A673 (cell line): ENCODE data around the gene PCDH10. TPM values are rescaled to one million over a fixed set of nuclear protein-coding genes. Genes with fewer than 3 reads are reported as not detected.

Source experiments
- BruUV-seq: library from RNA; stranded (reverse); fragments of 400-500 nt; replicated peaks from 2 replicates; lab custom pipeline; 2021; lab: Mats Ljungman, UMichigan
- CTCF ChIA-PET: fragments of 300-600 bp; sonication (Branson Sonifier 250); formaldehyde crosslinking; loops from one replicate; lab custom pipeline; 2022; ENCODE audit warnings: antibody characterized with exemption; lab: Charles Lee
- POLR2A ChIA-PET: fragments of 300-600 bp; sonication (Branson Sonifier 250); formaldehyde crosslinking; loops from one replicate; lab custom pipeline; 2022; ENCODE audit warnings: antibody characterized with exemption; ENCODE audit not compliant: low non-redundant PET; lab: Charles Lee
- DNase-seq: peaks from one replicate; pipeline ENCODE4 v3.0.0-alpha.2; 2015; ENCODE audit warnings: low spot score
- H3K27ac ChIP-seq: fragments of 200-600 bp; sonication (generic); 2 replicates; pipeline ENCODE4 v1.5.1; 2016; ENCODE audit warnings: mixed run types, low read depth, mild to moderate bottlenecking, mixed read lengths, antibody characterized with exemption, low read length; ENCODE audit not compliant: poor library complexity, severe bottlenecking
- H3K27me3 ChIP-seq: fragments of 200-600 bp; sonication (generic); replicated peaks from 2 replicates; pipeline ENCODE4 v1.6.1; 2017; ENCODE audit warnings: mixed run types, low read depth, mild to moderate bottlenecking, mixed read lengths, antibody characterized with exemption, low read length; ENCODE audit not compliant: insufficient read depth, poor library complexity
- H3K36me3 ChIP-seq: fragments of 200-600 bp; sonication (generic); 2 replicates; pipeline ENCODE4 v1.6.1; 2016; ENCODE audit warnings: mixed run types, mild to moderate bottlenecking, mixed read lengths, antibody characterized with exemption, low read length; ENCODE audit not compliant: insufficient read depth, poor library complexity, severe bottlenecking
- H3K4me1 ChIP-seq: fragments of 200-600 bp; sonication (generic); 2 replicates; pipeline ENCODE4 v1.6.1; 2017; ENCODE audit warnings: mixed run types, mild to moderate bottlenecking, mixed read lengths, antibody characterized with exemption, low read length; ENCODE audit not compliant: insufficient read depth, poor library complexity, severe bottlenecking
- H3K4me3 ChIP-seq: fragments of 200-600 bp; sonication (generic); 2 replicates; pipeline ENCODE4 v1.5.1; 2016; ENCODE audit warnings: low read depth, mixed run types, mild to moderate bottlenecking, mixed read lengths, low read length; ENCODE audit not compliant: poor library complexity, severe bottlenecking
- H3K9me3 ChIP-seq: fragments of 200-600 bp; sonication (generic); 2 replicates; pipeline ENCODE4 v1.6.1; 2016; ENCODE audit warnings: mixed run types, low read depth, mild to moderate bottlenecking, mixed read lengths, antibody characterized with exemption, low read length; ENCODE audit not compliant: poor library complexity, severe bottlenecking
- CTCF ChIP-seq: fragments of 300-800, 200-600 bp; sonication (generic); conservative IDR thresholded peaks from 2 replicates; pipeline ENCODE4 v1.5.1; 2017; ENCODE audit warnings: low read depth, mild to moderate bottlenecking, antibody characterized with exemption, low read length, moderate library complexity, mixed read lengths
- EZH2 ChIP-seq: fragments of 200-600 bp; sonication (generic); IDR thresholded peaks from 2 replicates; pipeline ENCODE4 v1.6.1; 2017; ENCODE audit warnings: borderline replicate concordance, low read depth, mild to moderate bottlenecking, mixed read lengths, antibody characterized with exemption, low read length; ENCODE audit not compliant: poor library complexity, severe bottlenecking
- intact Hi-C: fragments of 100-400 bp; cut with micrococcal nuclease; formaldehyde crosslinking; loops from one replicate; pipeline ENCODE4 v1.10.0; 2022; ENCODE audit not compliant: unreplicated experiment
- total RNA-seq: library from RNA; stranded (reverse); gene quantifications from 2 replicates; pipeline ENCODE4 v1.2.3, GENCODE V29; 2021

PCDH10 gene
- total RNA-seq, 1 experiment from 2014 or later = 40.6 TPM

- H3K36me3 ChIP-seq = no peaks in the 10 kb centered on the region
- H3K27ac ChIP-seq = peak overlapping the region; percentile 15
- H3K4me3 ChIP-seq = peak overlapping the region; percentile 63
- no peaks in the 10 kb centered on the region for H3K9me3 ChIP-seq
- peak; percentile 21 for DNase-seq
- TF ChIP-seq EZH2 = no peak
- TF ChIP-seq CTCF = no peak
- H3K27me3 ChIP-seq = no peaks in the 10 kb centered on the region
- H3K4me1 ChIP-seq = peaks cover 7% of the 10 kb centered on the region
- ChIA-PET POLR2A (no interaction called here), CTCF (interaction anchor here (0.6 to 1.0 kb wide), 4 partner anchors 43 to 1759 kb away, joined by 3 read pairs; no protein-coding TSS in a partner anchor)
- no TSS peak for BruUV-seq
- intact Hi-C loops = loop anchor here (5.0 kb wide), 1 partner anchor 1785 kb away; no protein-coding TSS in a partner anchor
These were observed 1.7 kb upstream of the PCDH10 start for GRCh38 chr4:133147286-133147821.

GRCh38 chr4:133147921-133148689 lies 989 bp upstream of the PCDH10 start:
- POLR2A ChIA-PET = no interaction called here
- Histone ChIP-seq H3K9me3 (no peaks in the 10 kb centered on the region), H3K27me3 (no peaks in the 10 kb centered on the region), H3K36me3 (no peaks in the 10 kb centered on the region), H3K4me1 (peaks cover 7% of the 10 kb centered on the region), H3K4me3 (peak overlapping the region; percentile 63), H3K27ac (peak overlapping the region; percentile 4)
- no TSS peak for BruUV-seq
- CTCF ChIA-PET = interaction anchor here (0.6 kb wide), 1 partner anchor 376 kb away, joined by 3 read pairs; no protein-coding TSS in a partner anchor
- TF ChIP-seq CTCF (peak; percentile 13; the same call in 1 of the 2 replicates), EZH2 (no peak)
- intact Hi-C loops = loop anchor here (5.0 kb wide), 1 partner anchor 1784 kb away; no protein-coding TSS in a partner anchor
- peak; percentile 79 for DNase-seq

GRCh38 chr4:133149364-133149695 lies 236 bp downstream of the PCDH10 start:
- DNase-seq = no peak
- CTCF ChIA-PET = no interaction called here
- Histone ChIP-seq H3K4me1 (no peaks in the 10 kb centered on the region), H3K36me3 (no peaks in the 10 kb centered on the region), H3K9me3 (no peaks in the 10 kb centered on the region), H3K27me3 (no peaks in the 10 kb centered on the region), H3K4me3 (peak overlapping the region; percentile 63), H3K27ac (no peak overlapping the region)
- BruUV-seq = TSS peak; percentile 87
- intact Hi-C loops = loop anchor here (5.0 kb wide), 1 partner anchor 1783 kb away; no protein-coding TSS in a partner anchor
- TF ChIP-seq EZH2 = no peak
- no peak for TF ChIP-seq CTCF
- POLR2A ChIA-PET = interaction anchor here (0.7 kb wide), 2 partner anchors 22 to 367 kb away, joined by 3 to 4 read pairs; no protein-coding TSS in a partner anchor
